OCI-LY1 (cell line): ENCODE measurements around the gene TNNT3.

ENCODE experiments used
- EZH2 ChIP-seq: fragments of 200-600 bp; sonication (generic), shearing (Covaris generic); IDR thresholded peaks from 2 replicates; pipeline ENCODE4 v1.8.0; 2017; ENCODE audit warnings: borderline replicate concordance, mixed run types, mild to moderate bottlenecking, antibody characterized with exemption, low read length, moderate library complexity, mixed read lengths
- TF ChIP-seq, protein P1 (sequence below): fragments of 200-600 bp; sonication (generic), shearing (Covaris generic); IDR thresholded peaks from 2 replicates; pipeline ENCODE4 v1.5.1; 2017; ENCODE audit warnings: mild to moderate bottlenecking, antibody characterized with exemption, low read length, moderate library complexity, mixed read lengths

DNA sequence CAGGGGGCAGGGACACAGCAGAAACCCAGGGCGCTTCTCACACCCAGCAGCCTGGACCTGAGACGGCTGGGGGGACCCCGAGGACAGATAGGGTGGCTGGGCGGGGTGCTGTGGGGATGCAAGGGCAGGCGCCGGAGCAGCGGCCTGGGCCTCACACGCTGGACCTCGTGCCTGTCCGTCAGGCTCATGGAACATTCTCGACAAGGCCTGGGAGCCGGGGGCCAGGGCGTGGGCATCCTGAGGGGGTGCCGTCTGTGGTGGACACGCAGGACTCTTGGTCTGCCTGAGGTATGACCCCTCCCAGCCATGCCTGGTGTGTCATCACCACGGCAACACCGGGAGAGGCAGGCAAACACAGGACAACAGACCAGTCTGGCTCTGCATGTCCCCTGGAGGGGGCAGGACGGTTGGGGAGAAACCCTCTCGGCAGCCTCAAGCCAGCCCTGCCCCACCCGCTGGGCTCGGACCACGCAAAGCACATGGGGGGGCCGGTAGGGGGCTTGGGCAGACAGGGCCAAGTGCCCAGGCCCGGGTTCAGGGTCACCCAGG lies 49.0 kb downstream of the TNNT3 start:
- TF ChIP-seq, protein P1, sequence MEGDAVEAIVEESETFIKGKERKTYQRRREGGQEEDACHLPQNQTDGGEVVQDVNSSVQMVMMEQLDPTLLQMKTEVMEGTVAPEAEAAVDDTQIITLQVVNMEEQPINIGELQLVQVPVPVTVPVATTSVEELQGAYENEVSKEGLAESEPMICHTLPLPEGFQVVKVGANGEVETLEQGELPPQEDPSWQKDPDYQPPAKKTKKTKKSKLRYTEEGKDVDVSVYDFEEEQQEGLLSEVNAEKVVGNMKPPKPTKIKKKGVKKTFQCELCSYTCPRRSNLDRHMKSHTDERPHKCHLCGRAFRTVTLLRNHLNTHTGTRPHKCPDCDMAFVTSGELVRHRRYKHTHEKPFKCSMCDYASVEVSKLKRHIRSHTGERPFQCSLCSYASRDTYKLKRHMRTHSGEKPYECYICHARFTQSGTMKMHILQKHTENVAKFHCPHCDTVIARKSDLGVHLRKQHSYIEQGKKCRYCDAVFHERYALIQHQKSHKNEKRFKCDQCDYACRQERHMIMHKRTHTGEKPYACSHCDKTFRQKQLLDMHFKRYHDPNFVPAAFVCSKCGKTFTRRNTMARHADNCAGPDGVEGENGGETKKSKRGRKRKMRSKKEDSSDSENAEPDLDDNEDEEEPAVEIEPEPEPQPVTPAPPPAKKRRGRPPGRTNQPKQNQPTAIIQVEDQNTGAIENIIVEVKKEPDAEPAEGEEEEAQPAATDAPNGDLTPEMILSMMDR: no peak
- TF ChIP-seq EZH2: no peak
